Esophagus squamous epithelium (tissue), 4 donors: ENCODE data around the gene MYLK2.

Experiments
- CTCF ChIP-seq, 6 experiments: fragments of 450-650 bp in 4 of 6; fragments of 200-600 bp in 2 of 6; sonication (generic) in 2 of 6; IDR thresholded peaks; one replicate each; pipeline ENCODE4 v1.5.1; 2016 to 2019; ENCODE audit warnings: antibody characterized with exemption in 6 of 6, mild to moderate bottlenecking in 4 of 6, moderate library complexity in 4 of 6
- POLR2A ChIP-seq, 4 donors: fragments of 450-650 bp; IDR thresholded peaks; one replicate each; pipeline ENCODE4 v1.6.1; 2017; ENCODE audit warnings: antibody characterized with exemption in 4 of 4, mild to moderate bottlenecking in 4 of 4, moderate library complexity in 3 of 4

GRCh38 chr20:31809661-31810060, 9.5 kb upstream of the MYLK2 start:
- no peak for TF ChIP-seq CTCF (IDR thresholded peaks at IDR 0.05)
- TF ChIP-seq POLR2A (IDR thresholded peaks at IDR 0.05): no peak
